HG03039 (cell line): ENCODE results near the gene ALPK1.
"Not testable (repeated sequence)": the region's sequence is repeated elsewhere in the genome, so short reads cannot be mapped to it uniquely, and the experiment has no call there.

ENCODE experiments used
- ATAC-seq: cut with Tn5 transposase; IDR thresholded peaks from one replicate; pipeline ENCODE4 v1.9.1; 2021; ENCODE audit warnings: mild to moderate bottlenecking, moderate library complexity; ENCODE audit not compliant: unreplicated experiment

ALPK1 gene

DNA sequence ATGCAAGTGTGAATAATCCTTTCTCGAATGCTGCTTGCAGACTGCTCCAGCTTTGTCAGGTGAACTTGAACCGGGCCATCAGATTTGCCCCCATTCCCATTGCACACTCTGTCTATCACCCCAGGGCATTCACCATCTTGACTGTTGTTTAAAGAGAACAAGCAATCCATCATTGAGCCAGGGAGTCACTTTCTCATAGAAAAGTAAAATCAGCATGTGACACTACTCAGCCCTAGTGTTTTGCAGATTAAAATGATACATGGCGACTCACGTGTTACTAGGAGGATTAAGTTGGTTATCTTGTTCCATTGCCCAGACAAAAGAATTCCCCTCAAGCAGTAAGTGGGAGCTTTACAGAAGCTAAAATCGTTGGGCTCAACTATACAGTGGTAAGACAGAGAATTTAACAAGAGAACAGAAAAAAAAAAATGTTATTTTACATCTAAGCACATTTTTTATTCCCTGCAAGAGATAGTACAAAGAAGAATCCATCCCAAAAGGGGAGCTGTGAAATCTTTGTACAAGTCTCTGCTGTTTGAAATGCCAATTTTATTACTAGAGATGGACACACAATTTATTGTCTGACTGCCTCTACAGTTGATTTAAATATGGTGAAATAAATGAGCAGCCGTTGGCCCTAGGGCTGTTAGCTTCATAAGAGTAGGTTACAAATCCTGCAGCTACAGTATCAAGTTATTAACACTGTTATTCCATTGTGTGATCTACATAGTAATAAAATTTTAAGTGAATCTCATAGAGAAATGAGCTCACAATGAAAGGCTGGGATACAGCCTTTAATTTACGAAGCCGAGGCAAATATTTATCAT is 151.3 kb downstream of the ALPK1 start:
- ATAC-seq = no peak

DNA sequence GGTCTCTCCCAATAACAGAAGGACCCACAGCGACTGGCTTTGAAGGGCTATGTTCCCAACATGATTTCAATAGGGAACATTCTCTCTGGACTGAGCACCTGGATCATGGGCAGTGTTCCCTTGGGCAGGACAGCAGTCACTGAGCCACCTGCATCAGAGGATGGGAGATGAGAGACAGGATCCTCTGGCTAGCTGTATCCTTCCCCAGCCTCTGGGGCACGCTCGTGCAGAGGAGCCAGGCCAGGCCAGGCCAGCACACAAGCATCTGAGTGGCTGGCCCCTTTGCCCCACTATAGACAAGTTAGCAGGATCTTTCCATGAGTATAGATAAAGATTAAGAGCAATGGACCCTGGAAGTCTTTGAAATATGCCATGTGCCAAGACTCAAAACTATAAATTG is 152.5 kb downstream of the ALPK1 start:
- no peak for ATAC-seq

DNA sequence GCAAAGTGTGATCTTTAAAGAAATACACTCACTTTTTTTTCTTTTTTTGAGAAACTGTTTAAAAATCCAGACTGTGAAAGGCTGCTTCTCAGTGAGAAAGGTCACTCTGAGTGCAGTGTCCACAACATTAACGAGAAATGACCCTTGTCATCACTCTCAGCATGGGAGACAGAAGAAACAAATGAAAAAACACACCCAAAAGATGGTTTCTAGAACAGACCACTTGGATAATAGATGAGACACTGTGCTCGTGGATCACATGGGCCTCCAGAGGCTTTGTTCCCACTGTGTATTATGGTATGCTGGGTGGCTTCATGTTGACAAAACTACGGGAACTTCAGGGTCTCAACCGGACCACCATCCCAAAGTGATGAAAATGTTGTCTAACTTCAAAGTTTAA is 153.9 kb downstream of the ALPK1 start:
- no peak for ATAC-seq

DNA sequence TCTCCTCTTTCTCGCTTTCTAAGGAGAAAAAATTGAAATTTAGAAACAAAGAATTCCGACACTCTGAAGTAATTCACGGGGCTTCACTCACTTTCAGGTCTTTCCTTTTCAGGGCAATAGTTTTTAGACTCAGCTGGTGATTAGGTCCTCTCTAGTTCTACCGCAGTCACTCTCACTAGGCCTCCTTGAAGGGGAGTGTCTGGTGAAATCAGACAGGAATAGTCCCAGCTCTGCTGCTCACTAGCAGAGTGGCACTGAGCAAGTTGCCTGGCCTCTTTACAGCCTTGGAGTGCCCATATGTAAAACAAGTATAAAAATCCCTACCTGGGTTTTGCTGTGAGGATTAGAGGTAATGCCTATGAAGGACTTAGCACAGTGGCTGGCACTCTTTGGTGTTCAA is 154.7 kb downstream of the ALPK1 start:
- ATAC-seq = no peak

DNA sequence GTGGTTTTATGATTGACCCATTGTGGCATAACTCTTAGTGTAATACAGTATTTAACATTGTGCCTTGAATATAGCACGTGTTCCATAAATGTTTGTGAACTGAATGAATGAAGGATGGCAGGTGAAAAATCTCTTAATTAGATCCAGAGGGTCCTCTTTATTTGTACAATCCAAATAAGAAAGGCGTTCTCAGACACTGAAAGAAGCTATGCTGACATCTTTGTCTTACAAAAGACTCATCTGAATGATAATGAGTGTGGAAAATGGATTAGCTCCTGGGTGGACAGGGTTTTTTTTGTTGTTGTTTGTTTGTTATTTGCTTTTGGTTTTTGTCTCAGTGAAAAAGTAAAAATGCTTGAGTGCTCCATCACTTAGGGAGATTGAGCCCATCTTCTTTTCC is 156.2 kb downstream of the ALPK1 start:
- ATAC-seq = no peak

DNA sequence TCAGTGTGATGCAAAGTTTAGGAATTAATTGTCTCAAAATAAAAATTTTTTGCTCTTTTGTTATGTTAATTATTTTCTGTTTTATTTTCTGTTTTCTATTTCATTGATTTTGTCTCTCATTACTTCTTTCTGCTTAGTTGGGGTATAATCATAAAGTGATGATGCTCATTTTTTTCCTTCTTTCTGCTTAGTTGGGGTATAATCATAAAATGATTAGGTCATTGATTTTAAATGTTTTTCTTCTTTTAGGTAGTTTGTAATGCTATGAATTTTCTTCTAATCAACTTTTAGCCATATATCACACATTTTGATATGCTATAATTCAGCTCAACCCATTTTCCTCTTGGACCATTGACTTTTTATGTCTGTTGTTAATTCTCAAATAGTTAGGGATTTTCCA is 175.1 kb downstream of the ALPK1 start:
- ATAC-seq = no peak

DNA sequence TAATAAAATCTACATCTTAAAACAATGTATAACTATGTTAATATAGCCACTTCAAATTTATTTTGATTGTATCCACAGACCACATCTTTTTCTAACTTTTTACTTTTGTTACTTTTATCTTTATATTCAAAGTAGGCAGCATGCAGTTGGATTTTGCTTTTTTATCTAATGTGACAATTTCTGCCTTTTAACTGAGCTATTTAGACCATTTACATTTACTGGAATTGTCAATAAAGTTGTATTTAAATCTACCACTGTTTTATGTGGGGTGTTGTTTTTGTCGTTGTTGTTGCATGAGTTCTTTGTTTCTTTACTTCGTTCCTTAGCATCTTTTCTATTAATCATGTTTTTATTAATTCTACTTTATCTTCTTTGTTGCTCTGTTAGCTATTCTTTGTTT is 176.8 kb downstream of the ALPK1 start:
- no peak for ATAC-seq

DNA sequence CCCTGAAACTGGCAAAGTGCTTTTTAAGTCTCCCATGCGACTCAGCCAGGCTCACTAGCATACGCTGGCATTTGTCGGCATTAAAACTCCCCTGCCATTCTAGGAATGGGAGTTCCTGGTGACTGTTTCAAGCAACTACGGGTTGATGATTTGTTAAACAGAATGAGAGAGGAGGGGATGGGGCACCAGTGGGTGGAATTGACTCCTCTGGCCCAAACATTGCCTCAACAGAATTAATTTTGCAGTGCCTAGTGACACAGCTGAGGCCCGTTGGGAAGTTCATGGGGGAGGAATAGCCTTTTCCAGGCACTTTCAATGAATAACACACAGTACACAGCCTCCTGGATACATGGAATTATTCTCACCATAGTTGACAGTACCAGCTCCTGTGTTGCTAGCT is 188.8 kb downstream of the ALPK1 start:
- no peak for ATAC-seq

DNA sequence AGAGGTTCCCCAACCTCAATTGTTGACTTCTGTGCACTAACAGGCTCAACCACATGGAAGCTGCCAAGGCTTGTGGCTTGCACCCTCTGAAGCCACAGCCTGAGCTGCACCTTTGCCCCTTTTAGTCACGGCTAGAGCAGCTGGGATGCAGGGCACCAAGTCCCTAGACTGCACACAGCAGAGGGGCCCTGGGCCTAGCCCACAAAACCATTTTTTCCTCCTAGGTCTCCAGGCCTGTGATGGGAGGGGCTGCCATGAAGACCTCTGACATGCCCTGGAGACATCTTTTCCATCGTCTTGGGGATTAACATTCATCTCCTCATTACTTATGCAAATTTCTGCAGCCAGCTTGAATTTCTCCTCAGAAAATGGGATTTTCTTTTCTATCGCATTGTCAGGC is 193.6 kb downstream of the ALPK1 start:
- ATAC-seq = not testable (repeated sequence)
